Kidney (tissue), 14 donors: Measurements from ENCODE around the gene ZNF618. TPM values are rescaled to one million over a fixed set of nuclear protein-coding genes. Genes with fewer than 3 reads are reported as not detected.

Experiments used
- DNase-seq, 5 donors: peaks; one replicate each; pipeline ENCODE4 v3.0.0-alpha.2; 2013 to 2020
- FAIRE-seq: peaks from 2 replicates; lab custom pipeline; 2012; peaks lifted over from hg19 to GRCh38; lab: Jason Lieb, UNC
- H3K27ac ChIP-seq, 2 donors: one replicate each; pipeline ENCODE4 v1.7.0; 2013; ENCODE audit warnings: low read depth in 2 of 2, low read length in 2 of 2, inconsistent platforms in 1 of 2
- H3K27me3 ChIP-seq: one replicate; pipeline ENCODE4 v1.7.1; 2013; ENCODE audit warnings: low read length, inconsistent platforms; ENCODE audit not compliant: control insufficient read depth, insufficient read depth
- H3K36me3 ChIP-seq, 3 donors: one replicate each; pipeline versions ENCODE4 v1.7.0 to v1.7.1; 2013; ENCODE audit warnings: low read length in 3 of 3, control low read depth in 1 of 3, inconsistent platforms in 1 of 3; ENCODE audit not compliant: insufficient read depth in 3 of 3, control insufficient read depth in 2 of 3
- H3K4me1 ChIP-seq, 3 donors: one replicate each; pipeline versions ENCODE4 v1.7.0 to v1.7.1; 2013; ENCODE audit warnings: low read length in 3 of 3, inconsistent platforms in 1 of 3, low read depth in 1 of 3; ENCODE audit not compliant: control insufficient read depth in 2 of 3, insufficient read depth in 2 of 3
- H3K4me3 ChIP-seq, 3 donors: one replicate each; pipeline versions ENCODE4 v1.7.0 to v1.8.1; 2013; ENCODE audit warnings: low read length in 3 of 3, control low read depth in 1 of 3, inconsistent platforms in 1 of 3
- H3K9ac ChIP-seq, 3 donors: one replicate each; pipeline versions ENCODE4 v1.7.0 to v1.7.1; 2013; ENCODE audit warnings: low read length in 3 of 3, control low read depth in 1 of 3, inconsistent platforms in 1 of 3
- H3K9me3 ChIP-seq, 3 donors: one replicate each; pipeline versions ENCODE4 v1.7.0 to v1.7.1; 2013; ENCODE audit warnings: low read length in 3 of 3, control low read depth in 1 of 3, inconsistent platforms in 1 of 3; ENCODE audit not compliant: control insufficient read depth in 2 of 3, insufficient read depth in 1 of 3
- intact Hi-C: fragments of 100-400 bp; cut with DNase I; formaldehyde crosslinking; loops from one replicate; pipeline ENCODE4 v1.11.1; 2022
- polyA plus RNA-seq: library from polyadenylated mRNA; stranded (reverse); fragments of 350-450 nt; fragmentation: Illumina TruSeq; extraction: RNeasy Lipid Tissue Mini Kit (QIAGEN cat#74804); gene quantifications from one replicate; pipeline ENCODE4 v1.2.3, GENCODE V29; 2014; ENCODE audit warnings: low read depth, low replicate concordance; ENCODE audit not compliant: insufficient read depth
- total RNA-seq: library from RNA; stranded (reverse); fragmentation: NEBNext Ultra II Directional; extraction: Animal tissue kit (Norgen Biotek cat#: 25700); gene quantifications from one replicate; pipeline ENCODE4 v1.2.1, GENCODE V29; 2021
- TF ChIP-seq, protein P1 (sequence below): IDR thresholded peaks from 3 replicates; pipeline ENCODE4 v1.5.1; 2012; ENCODE audit warnings: mild to moderate bottlenecking, moderate library complexity, borderline replicate concordance; ENCODE audit not compliant: insufficient read depth; ENCODE audit errors: extremely low read depth
- donor health status: control.
- donor health status: control.
- donor health status: control.
- donor health status: control.
- donor health status: control.
- donor health status: DM: yes; HTN: yes; CAD: no.
- donor health status: Normal renal cell carcinoma (clear cell type).

The ZNF618 gene
- total and polyA plus RNA-seq, 2 donors from 2014 or later: 5.6 to 31.9 TPM

DNA sequence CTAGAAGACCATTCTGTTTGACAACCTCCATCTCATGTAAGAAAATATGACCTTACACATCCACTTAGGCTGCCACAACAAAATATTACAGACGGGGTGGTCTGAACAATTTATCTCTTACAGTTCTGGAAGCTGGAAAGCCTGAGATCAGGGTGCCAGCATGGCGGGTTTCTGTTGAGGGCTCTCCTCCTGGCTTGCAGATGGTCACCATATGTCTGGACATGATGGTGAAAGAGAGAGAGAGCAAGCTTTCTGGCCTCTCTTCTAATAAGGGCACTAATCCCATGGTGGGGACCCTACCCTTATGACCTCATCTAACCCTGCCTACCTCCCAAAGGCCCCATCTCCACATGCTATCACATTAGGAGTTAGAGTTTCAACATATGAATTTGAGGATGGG lies 136.0 kb downstream of the ZNF618 start:
- no peak overlapping the region for H3K4me3 ChIP-seq
- H3K9me3 ChIP-seq: no peaks in the 10 kb centered on the region
- no peaks in the 10 kb centered on the region for H3K27me3 ChIP-seq
- intact Hi-C loops: no loop called here
- no peak for FAIRE-seq
- peaks cover 8 to 20% (median 8%) of the 10 kb centered on the region in 3 donors for H3K36me3 ChIP-seq
- no peaks in the 10 kb centered on the region for H3K4me1 ChIP-seq
- TF ChIP-seq, protein P1, sequence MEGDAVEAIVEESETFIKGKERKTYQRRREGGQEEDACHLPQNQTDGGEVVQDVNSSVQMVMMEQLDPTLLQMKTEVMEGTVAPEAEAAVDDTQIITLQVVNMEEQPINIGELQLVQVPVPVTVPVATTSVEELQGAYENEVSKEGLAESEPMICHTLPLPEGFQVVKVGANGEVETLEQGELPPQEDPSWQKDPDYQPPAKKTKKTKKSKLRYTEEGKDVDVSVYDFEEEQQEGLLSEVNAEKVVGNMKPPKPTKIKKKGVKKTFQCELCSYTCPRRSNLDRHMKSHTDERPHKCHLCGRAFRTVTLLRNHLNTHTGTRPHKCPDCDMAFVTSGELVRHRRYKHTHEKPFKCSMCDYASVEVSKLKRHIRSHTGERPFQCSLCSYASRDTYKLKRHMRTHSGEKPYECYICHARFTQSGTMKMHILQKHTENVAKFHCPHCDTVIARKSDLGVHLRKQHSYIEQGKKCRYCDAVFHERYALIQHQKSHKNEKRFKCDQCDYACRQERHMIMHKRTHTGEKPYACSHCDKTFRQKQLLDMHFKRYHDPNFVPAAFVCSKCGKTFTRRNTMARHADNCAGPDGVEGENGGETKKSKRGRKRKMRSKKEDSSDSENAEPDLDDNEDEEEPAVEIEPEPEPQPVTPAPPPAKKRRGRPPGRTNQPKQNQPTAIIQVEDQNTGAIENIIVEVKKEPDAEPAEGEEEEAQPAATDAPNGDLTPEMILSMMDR: no peak
- H3K9ac ChIP-seq: no peak overlapping the region
- no peak overlapping the region for H3K27ac ChIP-seq
- DNase-seq: peak in 2 of 5 donors; percentile 3 to 5

DNA sequence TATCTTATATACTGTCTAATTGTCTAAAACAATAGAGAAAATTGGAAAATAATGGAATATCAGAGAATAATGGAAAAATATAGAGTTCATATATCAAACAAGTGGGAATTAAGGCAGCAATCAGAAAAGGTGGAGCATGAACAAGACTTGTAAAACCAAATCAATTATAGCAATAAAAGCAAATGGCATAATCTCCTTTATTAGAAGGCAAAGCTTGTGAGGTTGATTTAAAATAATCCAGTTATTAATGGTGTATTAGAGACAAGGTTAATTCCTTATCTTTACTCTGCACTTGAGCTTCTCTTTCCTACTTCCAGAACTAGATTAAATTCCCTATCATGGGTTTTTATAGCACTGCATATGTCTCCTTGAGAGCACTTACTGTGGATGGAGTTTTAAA lies 137.9 kb downstream of the ZNF618 start:
- H3K9me3 ChIP-seq: no peaks in the 10 kb centered on the region
- no peak for FAIRE-seq

DNA sequence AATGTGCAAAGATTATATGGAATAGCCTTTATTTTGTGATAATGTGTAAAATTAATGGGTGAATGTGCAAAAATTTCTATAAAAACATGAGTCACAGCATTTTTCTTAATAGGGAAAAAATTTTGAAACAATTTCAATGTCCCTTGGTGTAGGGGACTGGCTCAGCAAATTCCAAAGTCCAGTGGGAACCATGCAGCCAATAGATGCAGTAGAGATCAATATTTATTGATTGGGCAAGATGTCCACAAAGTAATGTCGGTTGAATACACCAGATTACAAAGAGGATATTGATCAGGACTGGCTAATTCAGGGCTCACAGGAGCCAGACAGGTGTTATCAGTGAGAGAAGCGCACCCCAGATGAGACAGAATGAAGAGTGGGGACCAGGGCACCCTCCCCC lies 139.5 kb downstream of the ZNF618 start:
- H3K27me3 ChIP-seq: no peaks in the 10 kb centered on the region
- DNase-seq (peak in 3 of 5 donors; percentile 1 to 18 (median 2)), FAIRE-seq (no peak)
- H3K27ac ChIP-seq: no peak overlapping the region
- TF ChIP-seq, protein P1: no peak
- intact Hi-C loops: no loop called here
- no peaks in the 10 kb centered on the region for H3K4me1 ChIP-seq
- H3K9ac ChIP-seq: no peak overlapping the region
- H3K4me3 ChIP-seq: no peak overlapping the region
- H3K36me3 ChIP-seq: peaks cover 14 to 25% (median 16%) of the 10 kb centered on the region in 3 donors
- H3K9me3 ChIP-seq: no peaks in the 10 kb centered on the region

More for the DNA sequence above, 137.9 kb downstream of the ZNF618 start:
- H3K4me1 ChIP-seq: no peaks in the 10 kb centered on the region
- TF ChIP-seq, protein P1: no peak
- DNase-seq: no peak
- H3K4me3 ChIP-seq: no peak overlapping the region
- H3K27me3 ChIP-seq: no peaks in the 10 kb centered on the region
- intact Hi-C loops: no loop called here
- peaks cover 12 to 29% (median 14%) of the 10 kb centered on the region in 3 donors for H3K36me3 ChIP-seq
- no peak overlapping the region for H3K9ac ChIP-seq
- no peak overlapping the region for H3K27ac ChIP-seq

DNA sequence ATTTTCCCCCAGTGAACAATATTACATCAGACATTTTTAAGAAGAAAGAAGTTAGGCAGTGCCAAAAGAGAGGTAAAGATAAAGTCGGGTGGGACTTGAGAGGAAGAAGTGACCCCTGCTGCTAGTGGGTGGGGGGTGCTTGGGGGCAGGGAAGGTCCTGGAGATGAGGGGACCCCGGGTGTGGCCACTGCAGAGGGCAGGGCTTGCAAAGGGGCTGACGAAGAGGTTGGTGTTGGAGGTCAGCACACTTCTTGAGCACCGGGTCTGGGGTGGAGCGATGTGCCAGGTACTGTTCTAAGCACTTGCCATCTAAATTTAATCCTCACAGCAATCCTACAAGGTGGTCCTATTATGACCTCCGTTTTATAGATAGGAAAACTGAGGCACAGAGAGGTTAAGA lies 140.0 kb downstream of the ZNF618 start:
- TF ChIP-seq, protein P1: no peak
- intact Hi-C loops: no loop called here
- no peak for FAIRE-seq

More for the DNA sequence above, 140.0 kb downstream of the ZNF618 start:
- peaks cover 14 to 25% (median 16%) of the 10 kb centered on the region in 3 donors for H3K36me3 ChIP-seq
- H3K27me3 ChIP-seq: no peaks in the 10 kb centered on the region
- peak in 3 of 5 donors; percentile 1 to 30 (median 20) for DNase-seq
- H3K27ac ChIP-seq: no peak overlapping the region
- H3K9ac ChIP-seq: no peak overlapping the region
- no peaks in the 10 kb centered on the region for H3K4me1 ChIP-seq
- H3K9me3 ChIP-seq: no peaks in the 10 kb centered on the region
- no peak overlapping the region for H3K4me3 ChIP-seq
